Activated CD4-positive, alpha-beta T cell treated with anti-CD3 and anti-CD28 coated beads for 36 hours (primary cell): ENCODE results near the gene SASH3. TPM values are rescaled to one million over a fixed set of nuclear protein-coding genes. Genes with fewer than 3 reads are reported as not detected.

ENCODE experiments used
- ATAC-seq: fragments of 200-7000 bp; cut with Tn5 transposase; one replicate; pipeline ENCODE4 v1.10.0; 2021; ENCODE audit warnings: mild to moderate bottlenecking, moderate library complexity
- CTCF ChIA-PET: fragments of 350-600 bp; sonication (Branson Sonifier 250); formaldehyde crosslinking; loops from one replicate; lab custom pipeline; 2021; ENCODE audit warnings: antibody characterized with exemption; lab: Charles Lee
- POLR2A ChIA-PET: fragments of 350-600 bp; sonication (Branson Sonifier 250); formaldehyde crosslinking; loops from one replicate; lab custom pipeline; 2021; ENCODE audit warnings: antibody characterized with exemption, inconsistent platforms; lab: Charles Lee
- DNase-seq: peaks from one replicate; pipeline ENCODE4 v3.0.0-alpha.2; 2020
- H3K27ac Mint-ChIP-seq: one replicate; pipeline ENCODE4 v1.8.0; 2021; ENCODE audit warnings: mixed read lengths
- H3K27me3 Mint-ChIP-seq: one replicate; pipeline ENCODE4 v1.8.0; 2021; ENCODE audit warnings: mixed read lengths
- H3K36me3 Mint-ChIP-seq: one replicate; pipeline ENCODE4 v1.8.0; 2021; ENCODE audit warnings: low read depth, mixed read lengths
- H3K4me1 Mint-ChIP-seq: one replicate; pipeline ENCODE4 v1.8.0; 2021; ENCODE audit warnings: mixed read lengths
- H3K4me3 Mint-ChIP-seq: one replicate; pipeline ENCODE4 v1.8.0; 2021; ENCODE audit warnings: mild to moderate bottlenecking, moderate library complexity, mixed read lengths
- H3K9me3 Mint-ChIP-seq: one replicate; pipeline ENCODE4 v1.8.0; 2021; ENCODE audit warnings: low read depth, mixed read lengths
- intact Hi-C, 2 experiments: fragments of 100-400 bp; cut with DNase I in 1 of 2; cut with micrococcal nuclease in 1 of 2; formaldehyde crosslinking; loops; one replicate each; pipeline versions ENCODE4 v1.14.2 to v1.15.1; 2022 to 2024; cut with DNase I, micrococcal nuclease
- total RNA-seq, 2 experiments: library from RNA; stranded (reverse); gene quantifications; one replicate each; pipeline ENCODE4 v1.2.3, GENCODE V29; 2021

Gene SASH3
- total RNA-seq, 2 experiments from 2014 or later, result 118 to 126 TPM

DNA sequence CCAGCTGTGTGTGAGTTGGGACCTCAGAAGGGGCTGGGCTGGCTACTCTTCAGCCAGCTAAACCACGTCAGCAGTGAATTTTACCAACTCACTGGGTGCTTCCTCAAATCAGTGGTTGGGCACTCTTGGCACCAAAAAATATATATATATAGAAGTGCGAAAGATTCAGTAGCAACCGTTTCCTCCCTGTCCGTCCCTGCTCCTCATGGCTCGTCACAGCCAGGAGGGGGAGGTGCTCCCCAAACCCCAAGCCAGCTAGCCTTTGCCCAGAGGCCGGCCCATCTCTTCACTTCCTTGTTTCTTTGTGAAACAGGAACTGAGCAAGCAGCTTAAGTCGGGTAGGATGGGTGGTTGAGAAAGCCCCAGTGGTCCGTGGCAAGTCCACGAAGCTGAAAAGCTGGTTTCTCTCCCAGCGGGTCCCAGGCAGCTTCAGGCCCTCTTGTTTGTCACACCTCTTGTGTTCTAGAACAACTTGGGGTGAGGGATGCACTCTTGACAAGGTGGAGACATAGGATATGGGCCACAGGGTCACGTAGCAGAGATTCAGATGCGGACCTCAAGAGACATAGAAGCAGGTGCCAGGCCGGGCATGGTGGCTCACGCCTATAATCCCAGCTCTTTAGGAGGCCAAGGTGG, 6.8 kb upstream of the SASH3 start:
- peak; percentile 25 for ATAC-seq
- no peaks in the 10 kb centered on the region for H3K36me3 Mint-ChIP-seq

GRCh38 chrX:129773649-129774458, 5.9 kb upstream of the SASH3 start:
- Mint-ChIP-seq H3K27ac (peak overlapping the region; percentile 86), H3K27me3 (no peaks in the 10 kb centered on the region), H3K9me3 (no peaks in the 10 kb centered on the region), H3K36me3 (peaks cover under 1% of the 10 kb centered on the region), H3K4me3 (no peak overlapping the region), H3K4me1 (peaks cover 72% of the 10 kb centered on the region)
- intact Hi-C loops, result loop anchor here in 1 of 2 experiments (10.0 kb wide), 1 partner anchor 491 kb away; the partner anchor contains the start of gene ZNF280C
- peak; percentile 53 for DNase-seq
- no peak for ATAC-seq
- ChIA-PET CTCF (interaction anchor here (0.6 to 1.4 kb wide), 3 partner anchors 18 to 40 kb away, joined by 3 read pairs; no protein-coding TSS in a partner anchor), POLR2A (interaction anchor here (3.2 kb wide), 1 partner anchor 8 kb away, joined by 13 read pairs; no protein-coding TSS in a partner anchor)

More for the DNA sequence above, 6.8 kb upstream of the SASH3 start:
- Mint-ChIP-seq H3K27ac (peak overlapping the region; percentile 86), H3K4me1 (peaks cover 74% of the 10 kb centered on the region), H3K4me3 (peak overlapping the region; percentile 41), H3K9me3 (no peaks in the 10 kb centered on the region), H3K27me3 (no peaks in the 10 kb centered on the region)
- intact Hi-C loops, result loop anchor here in 1 of 2 experiments (10.0 kb wide), 1 partner anchor 492 kb away; the partner anchor contains the start of gene ZNF280C
- peak; percentile 71 for DNase-seq
- ChIA-PET CTCF (interaction anchor here (0.6 to 1.7 kb wide), 4 partner anchors 8 to 46 kb away, joined by 3 to 7 read pairs (median 3); partner anchors contain the start of gene SASH3), POLR2A (interaction anchor here (3.2 kb wide), 1 partner anchor 9 kb away, joined by 13 read pairs; no protein-coding TSS in a partner anchor)

GRCh38 chrX:129777218-129778030, 2.3 kb upstream of the SASH3 start:
- POLR2A ChIA-PET, result interaction anchor here (1.0 kb wide), 1 partner anchor 9 kb away, joined by 3 read pairs; no protein-coding TSS in a partner anchor

GRCh38 chrX:129779086-129779672, 570 bp upstream of the SASH3 start:
- ChIA-PET CTCF (interaction anchor here (2.3 kb wide), 1 partner anchor 7 kb away, joined by 7 read pairs; no protein-coding TSS in a partner anchor), POLR2A (no interaction called here)
- Mint-ChIP-seq H3K27me3 (no peaks in the 10 kb centered on the region), H3K4me3 (peak overlapping the region; percentile 79), H3K36me3 (peaks cover 45% of the 10 kb centered on the region), H3K27ac (peak overlapping the region; percentile 97), H3K4me1 (peaks cover 50% of the 10 kb centered on the region), H3K9me3 (no peaks in the 10 kb centered on the region)
- intact Hi-C loops, result loop anchor here in 1 of 2 experiments (5.0 to 10.0 kb wide), 2 partner anchors 308 to 486 kb away; partner anchors contain the start of gene ZNF280C
- DNase-seq, result no peak
- ATAC-seq, result no peak

More at GRCh38 chrX:129777218-129778030, 2.3 kb upstream of the SASH3 start:
- H3K27me3 Mint-ChIP-seq, result no peaks in the 10 kb centered on the region
- peak; percentile 84 for DNase-seq
- peaks cover 27% of the 10 kb centered on the region for H3K36me3 Mint-ChIP-seq
- H3K4me1 Mint-ChIP-seq, result peaks cover 50% of the 10 kb centered on the region
- ATAC-seq, result peak; percentile 27
- no peaks in the 10 kb centered on the region for H3K9me3 Mint-ChIP-seq
- peak overlapping the region; percentile 95 for H3K27ac Mint-ChIP-seq
- intact Hi-C loops, result loop anchor here in 1 of 2 experiments (5.0 to 10.0 kb wide), 2 partner anchors 310 to 487 kb away; partner anchors contain the start of gene ZNF280C
- CTCF ChIA-PET, result interaction anchor here (0.7 kb wide), 1 partner anchor 44 kb away, joined by 3 read pairs; no protein-coding TSS in a partner anchor
- peak overlapping the region; percentile 71 for H3K4me3 Mint-ChIP-seq

DNA sequence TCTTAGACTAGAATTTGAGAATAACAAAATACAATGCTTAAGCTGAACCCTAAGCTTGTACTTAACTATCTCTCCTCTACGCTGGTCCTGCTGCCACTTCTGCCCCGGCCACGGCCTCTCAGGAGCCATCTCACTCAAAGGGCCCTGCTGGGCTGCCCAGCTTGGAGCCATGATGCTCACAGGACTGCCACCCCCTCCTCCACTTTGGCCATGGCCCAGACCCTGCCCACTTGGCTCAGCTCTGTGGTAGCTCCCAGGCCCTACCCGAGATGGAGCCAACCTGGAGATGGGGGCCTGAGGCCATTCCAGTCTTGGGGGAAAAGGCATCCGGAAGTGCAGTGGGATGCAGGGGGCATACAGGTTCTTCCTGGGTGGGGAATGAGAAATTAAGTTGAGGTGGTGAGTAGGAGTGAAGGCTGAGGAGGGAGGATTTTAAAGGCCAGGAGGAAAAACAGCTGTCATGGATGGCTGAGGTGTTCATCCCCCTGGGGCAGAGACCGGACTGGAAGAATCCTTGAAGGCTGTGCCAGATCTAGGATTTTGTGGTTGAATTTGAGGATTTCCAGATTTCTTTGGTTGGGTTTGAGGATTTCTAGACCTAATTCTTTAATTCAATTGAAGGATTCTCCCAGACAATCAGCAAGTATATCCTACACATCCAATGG, 824 bp downstream of the SASH3 start:
- CTCF ChIA-PET, result interaction anchor here (0.5 to 2.3 kb wide), 3 partner anchors 8 to 173 kb away, joined by 3 to 7 read pairs (median 3); no protein-coding TSS in a partner anchor
- H3K27ac Mint-ChIP-seq, result peak overlapping the region; percentile 97
- no peaks in the 10 kb centered on the region for H3K9me3 Mint-ChIP-seq
- peak overlapping the region; percentile 79 for H3K4me3 Mint-ChIP-seq
- DNase-seq (peak; percentile 41), ATAC-seq (no peak)
- POLR2A ChIA-PET, result interaction anchor here (1.2 to 2.2 kb wide), 2 partner anchors 8 to 25 kb away, joined by 5 to 13 read pairs; no protein-coding TSS in a partner anchor
- peaks cover 47% of the 10 kb centered on the region for H3K4me1 Mint-ChIP-seq
- H3K36me3 Mint-ChIP-seq, result peaks cover 56% of the 10 kb centered on the region
- intact Hi-C loops, result loop anchor here (1.0 to 5.0 kb wide), 7 partner anchors 11 to 1122 kb away; partner anchors contain the start of genes BCORL1 (in 1 of the 2), ENOX2 (in 1 of the 2), RAB33A (in 1 of the 2) and UTP14A (in 1 of the 2)
- H3K27me3 Mint-ChIP-seq, result no peaks in the 10 kb centered on the region

DNA sequence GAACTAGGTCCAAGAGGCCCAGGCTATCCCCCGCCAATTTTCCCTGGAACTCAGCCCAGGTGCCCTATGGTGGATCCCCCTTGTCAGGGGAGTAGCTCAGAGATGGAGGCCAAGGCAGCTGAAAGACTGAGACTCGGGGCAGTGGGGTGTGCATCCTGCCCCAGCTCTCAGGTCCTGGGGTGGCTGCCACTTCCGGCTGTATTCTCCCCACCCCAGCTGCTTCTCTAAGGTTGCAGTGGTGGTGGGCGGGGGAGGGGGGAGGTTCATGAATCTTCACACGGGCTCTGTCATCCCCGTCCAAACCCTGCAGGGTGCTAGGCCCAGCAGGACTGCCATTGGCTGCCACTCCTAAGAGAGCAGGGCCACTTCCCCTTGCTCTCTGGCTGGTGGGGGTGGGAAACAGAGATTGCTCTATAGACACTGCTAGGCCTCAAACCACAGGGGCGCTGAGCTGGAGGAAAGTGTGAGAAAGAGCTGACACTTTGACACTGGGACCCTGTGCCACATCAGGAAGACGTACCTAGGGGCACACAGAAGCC, 1.5 kb downstream of the SASH3 start:
- H3K36me3 Mint-ChIP-seq, result peaks cover 61% of the 10 kb centered on the region

GRCh38 chrX:129781680-129782495, 2.1 kb downstream of the SASH3 start:
- DNase-seq (peak; percentile 66), ATAC-seq (peak; percentile 28)
- H3K4me3 Mint-ChIP-seq, result peak overlapping the region; percentile 79
- H3K27ac Mint-ChIP-seq, result peak overlapping the region; percentile 91
- intact Hi-C loops, result loop anchor here (1.0 to 5.0 kb wide), 7 partner anchors 13 to 1120 kb away; partner anchors contain the start of genes BCORL1 (in 1 of the 2), ENOX2 (in 1 of the 2), RAB33A (in 1 of the 2) and UTP14A (in 1 of the 2)
- no peaks in the 10 kb centered on the region for H3K27me3 Mint-ChIP-seq
- H3K4me1 Mint-ChIP-seq, result peaks cover 52% of the 10 kb centered on the region
- CTCF ChIA-PET, result interaction anchor here (0.5 to 2.3 kb wide), 5 partner anchors 10 to 279 kb away, joined by 3 to 7 read pairs (median 4); no protein-coding TSS in a partner anchor
- H3K36me3 Mint-ChIP-seq, result peaks cover 65% of the 10 kb centered on the region
- POLR2A ChIA-PET, result interaction anchor here (0.9 to 2.2 kb wide), 2 partner anchors 9 to 22 kb away, joined by 5 to 13 read pairs; no protein-coding TSS in a partner anchor
- H3K9me3 Mint-ChIP-seq, result no peaks in the 10 kb centered on the region

More for the DNA sequence above, 1.5 kb downstream of the SASH3 start:
- Mint-ChIP-seq H3K27me3 (no peaks in the 10 kb centered on the region), H3K4me3 (peak overlapping the region; percentile 79), H3K4me1 (peaks cover 50% of the 10 kb centered on the region), H3K27ac (peak overlapping the region; percentile 97), H3K9me3 (no peaks in the 10 kb centered on the region)
- ATAC-seq (peak; percentile 80), DNase-seq (peak; percentile 91)
- intact Hi-C loops, result loop anchor here (1.0 to 5.0 kb wide), 7 partner anchors 12 to 1121 kb away; partner anchors contain the start of genes BCORL1 (in 1 of the 2), ENOX2 (in 1 of the 2), RAB33A (in 1 of the 2) and UTP14A (in 1 of the 2)
- POLR2A ChIA-PET, result interaction anchor here (0.9 to 2.2 kb wide), 2 partner anchors 9 to 21 kb away, joined by 5 to 13 read pairs; no protein-coding TSS in a partner anchor
- CTCF ChIA-PET, result interaction anchor here (0.5 to 2.3 kb wide), 6 partner anchors 9 to 279 kb away, joined by 3 to 7 read pairs (median 4); no protein-coding TSS in a partner anchor

DNA sequence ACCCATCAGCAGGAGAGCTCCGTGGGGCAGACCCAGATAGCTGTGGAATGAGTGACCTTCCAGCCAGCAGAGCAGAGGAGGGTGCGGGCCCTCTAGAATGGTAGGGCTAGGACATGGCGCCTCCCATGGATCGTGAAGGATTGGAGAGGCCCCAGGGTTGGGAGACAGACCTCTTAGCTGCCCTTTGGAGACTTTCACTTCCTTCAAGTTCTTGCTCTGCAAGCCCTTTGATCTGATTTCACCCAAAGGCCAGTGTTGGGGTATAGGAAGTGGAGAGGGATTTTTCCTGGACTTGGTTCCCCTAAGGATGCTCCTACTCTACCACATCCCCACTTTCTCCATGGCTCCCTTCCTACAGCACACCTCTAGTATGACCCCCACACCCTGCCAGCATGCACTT, 3.0 kb downstream of the SASH3 start:
- DNase-seq, result no peak
- H3K36me3 Mint-ChIP-seq, result peaks cover 72% of the 10 kb centered on the region
- peak overlapping the region; percentile 79 for H3K4me3 Mint-ChIP-seq
- H3K9me3 Mint-ChIP-seq, result no peaks in the 10 kb centered on the region
- peaks cover 57% of the 10 kb centered on the region for H3K4me1 Mint-ChIP-seq
- peak overlapping the region; percentile 91 for H3K27ac Mint-ChIP-seq
- CTCF ChIA-PET, result interaction anchor here (1.2 to 1.8 kb wide), 5 partner anchors 8 to 41 kb away, joined by 3 to 8 read pairs (median 3); no protein-coding TSS in a partner anchor
- POLR2A ChIA-PET, result interaction anchor here (1.3 to 2.2 kb wide), 2 partner anchors 10 to 27 kb away, joined by 4 to 13 read pairs; no protein-coding TSS in a partner anchor
- H3K27me3 Mint-ChIP-seq, result no peaks in the 10 kb centered on the region
- ATAC-seq, result no peak
- intact Hi-C loops, result loop anchor here (5.0 kb wide), 3 partner anchors 200 to 1120 kb away; partner anchors contain the start of genes BCORL1 (in 1 of the 2), ENOX2 (in 1 of the 2) and RAB33A (in 1 of the 2)
